HepG2 (cell line): ENCODE measurements around the gene CDKN3. TPM values are rescaled to one million over a fixed set of nuclear protein-coding genes. Genes with fewer than 3 reads are reported as not detected.
A peak's percentile ranks its signal among the peaks of the same experiment; 100 is the strongest.

ENCODE experiments used
- ARNT2 ChIP-seq: sonication (generic); formaldehyde crosslinking; IDR thresholded peaks from 2 replicates; pipeline ENCODE4 v1.8.0; 2022; ENCODE audit warnings: mild to moderate bottlenecking, low read depth, missing genetic modification reagents, moderate library complexity
- ARNTL ChIP-seq: sonication (generic); formaldehyde crosslinking; IDR thresholded peaks from 2 replicates; pipeline ENCODE4 v1.4.0; 2020; ENCODE audit warnings: mild to moderate bottlenecking, missing genetic modification reagents
- CCAR2 ChIP-seq: fragments of 200-400 bp; formaldehyde crosslinking; optimal IDR thresholded peaks from 2 replicates; pipeline ENCODE3; 2018; ENCODE audit warnings: low read depth, mild to moderate bottlenecking, low read length, moderate library complexity
- CEBPZ ChIP-seq: IDR thresholded peaks from 2 replicates; pipeline ENCODE4 v1.6.1; 2012; ENCODE audit warnings: low read length, improper control_type of control experiment
- DNMT3B ChIP-seq: conservative IDR thresholded peaks from 2 replicates; pipeline ENCODE4 v1.6.1; 2016; ENCODE audit warnings: missing biosample characterization, control low read depth
- GTF2F1 ChIP-seq: fragments of 150-350 bp; IDR thresholded peaks from 2 replicates; pipeline ENCODE4 v1.6.1; 2014; ENCODE audit warnings: low read length
- HNF4A ChIP-seq: sonication (generic); formaldehyde crosslinking; IDR thresholded peaks from 2 replicates; pipeline ENCODE4 v1.4.0; 2020; ENCODE audit warnings: missing genetic modification reagents
- KLF9 ChIP-seq: IDR thresholded peaks from 2 replicates; pipeline ENCODE4 v1.6.1; 2016; ENCODE audit warnings: low read depth
- PLRG1 ChIP-seq: fragments of 450-650 bp; conservative IDR thresholded peaks from 2 replicates; pipeline ENCODE4 v1.6.1; 2016
- PREB ChIP-seq: sonication (generic); formaldehyde crosslinking; IDR thresholded peaks from 2 replicates; pipeline ENCODE4 v1.4.0; 2020; ENCODE audit warnings: missing genetic modification reagents
- RFXANK ChIP-seq: IDR thresholded peaks from 2 replicates; pipeline ENCODE4 v1.6.1; 2016
- RFXAP ChIP-seq: sonication (generic); formaldehyde crosslinking; IDR thresholded peaks from 2 replicates; pipeline ENCODE4 v1.4.0; 2020; ENCODE audit warnings: missing genetic modification reagents, borderline replicate concordance
- ZBTB20 ChIP-seq: sonication (generic); formaldehyde crosslinking; IDR thresholded peaks from 2 replicates; pipeline ENCODE4 v1.8.1; 2023; ENCODE audit warnings: missing genetic modification reagents, low read depth, mild to moderate bottlenecking, borderline replicate concordance
- ZFP1 ChIP-seq: IDR thresholded peaks from 2 replicates; pipeline ENCODE4 v1.6.1; 2016
- ZIK1 ChIP-seq: sonication (generic); formaldehyde crosslinking; IDR thresholded peaks from 2 replicates; pipeline ENCODE4 v1.5.0; 2020; ENCODE audit warnings: mild to moderate bottlenecking, low read depth, missing genetic modification reagents, borderline replicate concordance
- ZNF251 ChIP-seq: sonication (generic); formaldehyde crosslinking; IDR thresholded peaks from 2 replicates; pipeline ENCODE4 v1.9.0; 2021; ENCODE audit warnings: mild to moderate bottlenecking, missing genetic modification reagents
- ZNF34 ChIP-seq: sonication (generic); formaldehyde crosslinking; IDR thresholded peaks from 2 replicates; pipeline ENCODE4 v1.4.0; 2020; ENCODE audit warnings: mild to moderate bottlenecking, missing genetic modification reagents, borderline replicate concordance
- ZNF446 ChIP-seq: sonication (generic); formaldehyde crosslinking; IDR thresholded peaks from 2 replicates; pipeline ENCODE4 v1.5.0; 2020; ENCODE audit warnings: mild to moderate bottlenecking, missing genetic modification reagents
- ZNF547 ChIP-seq: sonication (generic); formaldehyde crosslinking; IDR thresholded peaks from 2 replicates; pipeline ENCODE4 v1.5.1; 2020; ENCODE audit warnings: mild to moderate bottlenecking, missing genetic modification reagents
- ZNF572 ChIP-seq: sonication (generic); formaldehyde crosslinking; IDR thresholded peaks from 2 replicates; pipeline ENCODE4 v1.5.1; 2020; ENCODE audit warnings: mild to moderate bottlenecking, missing genetic modification reagents
- ZNF580 ChIP-seq: IDR thresholded peaks from 2 replicates; pipeline ENCODE4 v1.6.1; 2016; ENCODE audit warnings: low read depth, borderline replicate concordance
- polyA plus RNA-seq, 8 experiments: library from polyadenylated mRNA; depleted of rRNA in 3 of 8; stranded (reverse) in 7 of 8; unstranded in 1 of 8; fragments of >200 nt; fragmentation: Illumina TruSeq in 4 of 8; extraction: Trizol in 4 of 8; gene quantifications; 2 replicates each; pipeline versions ENCODE4 v1.2.1 to v1.2.3, GENCODE V29; 2011 to 2016; ENCODE audit warnings: low read depth in 4 of 8, missing spikeins in 1 of 8, mixed read lengths in 1 of 8; ENCODE audit not compliant: insufficient read depth in 1 of 8
- total RNA-seq, 5 experiments: library from RNA; depleted of rRNA; stranded (reverse); fragments of >200 nt; fragmentation: Illumina TruSeq; extraction: Trizol; gene quantifications; 2 replicates each; pipeline ENCODE4 v1.2.3, GENCODE V29; 2016; ENCODE audit warnings: low read depth in 1 of 5
- TF ChIP-seq, protein P1 (sequence below): sonication (generic); formaldehyde crosslinking; IDR thresholded peaks from 2 replicates; pipeline ENCODE4 v1.9.0; 2021; ENCODE audit warnings: missing genetic modification reagents, borderline replicate concordance
- TF ChIP-seq, protein P2 (sequence below): sonication (generic); formaldehyde crosslinking; IDR thresholded peaks from 2 replicates; pipeline ENCODE4 v1.4.0; 2020; ENCODE audit warnings: missing genetic modification reagents, borderline replicate concordance

The CDKN3 gene
- total and polyA plus RNA-seq, 2 of the 13 experiments (the other 11 are each of a cell fraction or from before 2014, with no cell fraction given), result 63.0 to 88.9 TPM

GRCh38 chr14:54451121-54451601 is 54.4 kb downstream of the CDKN3 start (continued):
- TF ChIP-seq ARNTL (0 out of 2 replicates have a peak, but pooled peaks have one; percentile 31), HNF4A (peak; percentile 30; the same call in 1 of the 2 replicates), ZNF446 (no peak), RFXANK (CRISPR knock-in tag) (no peak), CEBPZ (no peak), PREB (CRISPR knock-in tag) (no peak), RFXAP (no peak), PLRG1 (no peak), ZFP1 (no peak), ZIK1 (no peak), ARNT2 (CRISPR knock-in tag) (no peak), GTF2F1 (no peak), ZNF572 (CRISPR knock-in tag) (no peak), KLF9 (CRISPR knock-in tag) (no peak), DNMT3B (CRISPR knock-in tag) (no peak), ZNF580 (CRISPR knock-in tag) (no peak), ZNF34 (no peak), ZBTB20 (CRISPR knock-in tag) (no peak), ZNF547 (CRISPR knock-in tag) (no peak), CCAR2 (no peak), ZNF251 (CRISPR knock-in tag) (no peak)
- TF ChIP-seq, protein P1, sequence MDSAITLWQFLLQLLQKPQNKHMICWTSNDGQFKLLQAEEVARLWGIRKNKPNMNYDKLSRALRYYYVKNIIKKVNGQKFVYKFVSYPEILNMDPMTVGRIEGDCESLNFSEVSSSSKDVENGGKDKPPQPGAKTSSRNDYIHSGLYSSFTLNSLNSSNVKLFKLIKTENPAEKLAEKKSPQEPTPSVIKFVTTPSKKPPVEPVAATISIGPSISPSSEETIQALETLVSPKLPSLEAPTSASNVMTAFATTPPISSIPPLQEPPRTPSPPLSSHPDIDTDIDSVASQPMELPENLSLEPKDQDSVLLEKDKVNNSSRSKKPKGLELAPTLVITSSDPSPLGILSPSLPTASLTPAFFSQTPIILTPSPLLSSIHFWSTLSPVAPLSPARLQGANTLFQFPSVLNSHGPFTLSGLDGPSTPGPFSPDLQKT (CRISPR knock-in tag), result no peak
- TF ChIP-seq, protein P2, sequence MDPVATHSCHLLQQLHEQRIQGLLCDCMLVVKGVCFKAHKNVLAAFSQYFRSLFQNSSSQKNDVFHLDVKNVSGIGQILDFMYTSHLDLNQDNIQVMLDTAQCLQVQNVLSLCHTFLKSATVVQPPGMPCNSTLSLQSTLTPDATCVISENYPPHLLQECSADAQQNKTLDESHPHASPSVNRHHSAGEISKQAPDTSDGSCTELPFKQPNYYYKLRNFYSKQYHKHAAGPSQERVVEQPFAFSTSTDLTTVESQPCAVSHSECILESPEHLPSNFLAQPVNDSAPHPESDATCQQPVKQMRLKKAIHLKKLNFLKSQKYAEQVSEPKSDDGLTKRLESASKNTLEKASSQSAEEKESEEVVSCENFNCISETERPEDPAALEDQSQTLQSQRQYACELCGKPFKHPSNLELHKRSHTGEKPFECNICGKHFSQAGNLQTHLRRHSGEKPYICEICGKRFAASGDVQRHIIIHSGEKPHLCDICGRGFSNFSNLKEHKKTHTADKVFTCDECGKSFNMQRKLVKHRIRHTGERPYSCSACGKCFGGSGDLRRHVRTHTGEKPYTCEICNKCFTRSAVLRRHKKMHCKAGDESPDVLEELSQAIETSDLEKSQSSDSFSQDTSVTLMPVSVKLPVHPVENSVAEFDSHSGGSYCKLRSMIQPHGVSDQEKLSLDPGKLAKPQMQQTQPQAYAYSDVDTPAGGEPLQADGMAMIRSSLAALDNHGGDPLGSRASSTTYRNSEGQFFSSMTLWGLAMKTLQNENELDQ, result no peak
